ENCODE measurements around the gene SPATA6L. TPM values are rescaled to one million over a fixed set of nuclear protein-coding genes. Genes with fewer than 3 reads are reported as not detected.
"Not testable (repeated sequence)": the region's sequence is repeated elsewhere in the genome, so short reads cannot be mapped to it uniquely, and the experiment has no call there.

The SPATA6L gene
- total RNA-seq, 1 donor from 2014 or later, result 25.0 TPM

- DNase-seq (ENCODE audit: low spot score), result no peak
Observed at GRCh38 chr9:4677392-4677791, 11.1 kb upstream of the SPATA6L start.

- DNase-seq (ENCODE audit: low spot score), result no peak
Observed at GRCh38 chr9:4674783-4675182, 8.5 kb upstream of the SPATA6L start.

- DNase-seq (ENCODE audit: low spot score), result no peak
Observed at GRCh38 chr9:4671737-4672136, 5.5 kb upstream of the SPATA6L start.

- no peak for DNase-seq (ENCODE audit: low spot score)
Observed at GRCh38 chr9:4670591-4670990, 4.3 kb upstream of the SPATA6L start.

- DNase-seq (ENCODE audit: low spot score), result no peak
Observed at GRCh38 chr9:4669890-4670289, 3.6 kb upstream of the SPATA6L start.

- no peak for DNase-seq (ENCODE audit: low spot score)
Observed at GRCh38 chr9:4668604-4669003, 2.3 kb upstream of the SPATA6L start.

- DNase-seq (ENCODE audit: low spot score), result no peak
Observed at GRCh38 chr9:4667681-4668080, 1.4 kb upstream of the SPATA6L start.

- no peak for DNase-seq (ENCODE audit: low spot score)
Observed at GRCh38 chr9:4665357-4665756, 923 bp downstream of the SPATA6L start.

- no peak for DNase-seq (ENCODE audit: low spot score)
Observed at GRCh38 chr9:4663956-4664355, 2.3 kb downstream of the SPATA6L start.

- DNase-seq (ENCODE audit: low spot score), result peak; percentile 28
Observed at GRCh38 chr9:4662989-4663792, 3.1 kb downstream of the SPATA6L start.

- peak; percentile 86 for DNase-seq (ENCODE audit: low spot score)
Observed at GRCh38 chr9:4662108-4662988, 3.9 kb downstream of the SPATA6L start, which contains the start of gene PLPP6. TSS of gene PLPP6 (plus strand) at chr9:4662294. CDS start at chr9:4662376, 82 bp downstream.

GRCh38 chr9:4661611-4662010, 4.7 kb downstream of the SPATA6L start:
- no peak for DNase-seq (ENCODE audit: low spot score)

- no peak for DNase-seq (ENCODE audit: low spot score)
Observed at GRCh38 chr9:4661165-4661564, 5.1 kb downstream of the SPATA6L start.

GRCh38 chr9:4660665-4661064, 5.6 kb downstream of the SPATA6L start:
- DNase-seq (ENCODE audit: low spot score), result not testable (repeated sequence)

- DNase-seq (ENCODE audit: low spot score), result no peak
Observed at GRCh38 chr9:4657426-4658159, 8.7 kb downstream of the SPATA6L start.

GRCh38 chr9:4656621-4657020, 9.7 kb downstream of the SPATA6L start:
- no peak for DNase-seq (ENCODE audit: low spot score)

GRCh38 chr9:4656196-4656595, 10.1 kb downstream of the SPATA6L start:
- DNase-seq (ENCODE audit: low spot score), result not testable (repeated sequence)

- no peak for DNase-seq (ENCODE audit: low spot score)
Observed at GRCh38 chr9:4654538-4654937, 11.7 kb downstream of the SPATA6L start.

GRCh38 chr9:4654084-4654483, 12.2 kb downstream of the SPATA6L start:
- DNase-seq (ENCODE audit: low spot score), result no peak

GRCh38 chr9:4642351-4642750, 23.9 kb downstream of the SPATA6L start:
- no peak for DNase-seq (ENCODE audit: low spot score)

- no peak for DNase-seq (ENCODE audit: low spot score)
Observed at GRCh38 chr9:4640027-4640426, 26.3 kb downstream of the SPATA6L start.

- DNase-seq (ENCODE audit: low spot score), result no peak
Observed at GRCh38 chr9:4639420-4639819, 26.9 kb downstream of the SPATA6L start.

Measured in mucosa of gallbladder (tissue), 1 donor.